ENCODE measurements around the gene ARHGAP22. TPM values are rescaled to one million over a fixed set of nuclear protein-coding genes. Genes with fewer than 3 reads are reported as not detected.

Gene ARHGAP22
- polyA plus RNA-seq, 1 donor from 2014 or later = 0.15 TPM

DNA sequence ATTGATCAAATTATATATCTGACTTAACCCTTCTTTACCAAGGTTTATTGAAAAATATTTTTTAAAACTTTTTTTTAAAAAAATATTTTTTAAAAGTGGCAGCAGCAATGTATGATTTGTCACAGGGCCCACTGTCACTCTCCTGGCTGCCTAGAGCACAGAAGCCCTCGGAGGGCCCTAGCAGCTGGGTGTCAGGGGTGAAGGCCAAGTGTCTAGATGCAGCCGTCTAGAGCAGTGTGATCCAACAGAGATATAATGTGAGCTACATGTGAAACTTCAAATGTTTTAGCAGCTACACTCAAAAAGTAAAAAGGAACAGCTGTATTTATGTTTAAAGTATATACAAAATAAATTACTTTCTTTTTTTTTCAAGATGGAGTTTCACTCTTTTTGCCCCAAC lies 112.7 kb downstream of the ARHGAP22 start:
- Histone ChIP-seq H3K9ac (ENCODE audit: low read length) (no peak overlapping the region), H3K4me3 (ENCODE audit: low read length) (no peak overlapping the region), H3K27me3 (ENCODE audit: insufficient read depth, low read depth, low read length) (no peaks in the 10 kb centered on the region), H4K20me1 (ENCODE audit: insufficient read depth) (no peaks in the 10 kb centered on the region), H3K4me2 (ENCODE audit: low read length) (no peak overlapping the region), H3K79me2 (replicated peaks; ENCODE audit: insufficient read depth, low read length) (no peaks in the 10 kb centered on the region), H3K9me3 (ENCODE audit: low read length) (no peaks in the 10 kb centered on the region), H3K9me2 (ENCODE audit: insufficient read depth, low read length) (no peaks in the 10 kb centered on the region), H3K27ac (ENCODE audit: low read length) (no peak overlapping the region), H3F3A (ENCODE audit: insufficient read depth, low read length, poor library complexity, severe bottlenecking) (no peaks in the 10 kb centered on the region), H2AFZ (ENCODE audit: low read depth, low read length) (no peak overlapping the region), H3K36me3 (ENCODE audit: insufficient read depth, low read length) (no peaks in the 10 kb centered on the region)
- no peak for TF ChIP-seq RAD21 (conservative IDR thresholded peaks at IDR 0.05)

DNA sequence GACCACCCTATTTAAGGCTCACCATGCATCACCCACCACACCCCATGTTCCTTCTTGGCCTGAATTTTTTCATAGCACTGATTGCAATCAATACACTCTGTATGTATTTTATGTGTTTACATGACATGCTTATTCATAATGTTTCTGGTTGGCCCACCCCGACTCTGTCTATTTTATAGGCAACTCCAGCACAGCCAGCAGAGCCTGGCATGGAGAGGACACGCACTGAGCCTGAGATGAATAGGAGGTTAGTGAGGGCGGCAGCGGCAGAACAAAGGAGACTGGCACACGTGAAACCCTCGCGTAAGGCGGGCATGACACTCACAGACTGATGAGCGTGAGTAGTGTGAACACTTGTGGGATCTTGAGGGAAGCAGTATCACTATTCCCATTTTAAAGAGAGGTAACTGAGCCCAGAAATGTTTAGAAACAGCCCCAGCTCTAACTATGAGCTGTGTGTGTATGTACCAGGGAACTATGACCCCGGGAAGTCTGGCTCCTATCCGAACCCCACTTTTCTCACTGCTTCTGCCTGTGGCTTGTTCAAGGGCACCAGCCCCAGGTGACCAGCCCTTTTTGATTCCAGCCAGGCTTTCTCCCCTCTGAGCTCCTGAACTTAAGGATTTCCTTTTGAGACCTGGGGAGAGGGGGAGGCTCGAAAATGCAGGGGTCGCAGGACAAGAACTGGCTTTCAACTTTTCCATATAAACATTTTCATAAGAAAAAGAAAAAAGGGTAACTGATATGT lies 113.3 kb downstream of the ARHGAP22 start:
- no peaks in the 10 kb centered on the region for H4K20me1 ChIP-seq (ENCODE audit: insufficient read depth)

More for the DNA sequence above, 113.3 kb downstream of the ARHGAP22 start:
- Histone ChIP-seq H3K79me2 (replicated peaks; ENCODE audit: insufficient read depth, low read length) (no peaks in the 10 kb centered on the region), H3K36me3 (ENCODE audit: insufficient read depth, low read length) (no peaks in the 10 kb centered on the region), H2AFZ (ENCODE audit: low read depth, low read length) (no peak overlapping the region), H3K4me3 (ENCODE audit: low read length) (no peak overlapping the region), H3F3A (ENCODE audit: insufficient read depth, low read length, poor library complexity, severe bottlenecking) (no peaks in the 10 kb centered on the region), H3K9me3 (ENCODE audit: low read length) (no peaks in the 10 kb centered on the region), H3K27ac (ENCODE audit: low read length) (no peak overlapping the region), H3K27me3 (ENCODE audit: insufficient read depth, low read depth, low read length) (no peaks in the 10 kb centered on the region), H3K9me2 (ENCODE audit: insufficient read depth, low read length) (no peaks in the 10 kb centered on the region), H3K4me2 (ENCODE audit: low read length) (no peak overlapping the region), H3K9ac (ENCODE audit: low read length) (no peak overlapping the region)
- TF ChIP-seq POLR2AphosphoS5 (IDR thresholded peaks at IDR 0.05) = no peak
- TF ChIP-seq EP300 (conservative IDR thresholded peaks at IDR 0.05; ENCODE audit: poor library complexity, severe bottlenecking) = no peak
- TF ChIP-seq RAD21 (conservative IDR thresholded peaks at IDR 0.05) = no peak
- TF ChIP-seq, protein P1, sequence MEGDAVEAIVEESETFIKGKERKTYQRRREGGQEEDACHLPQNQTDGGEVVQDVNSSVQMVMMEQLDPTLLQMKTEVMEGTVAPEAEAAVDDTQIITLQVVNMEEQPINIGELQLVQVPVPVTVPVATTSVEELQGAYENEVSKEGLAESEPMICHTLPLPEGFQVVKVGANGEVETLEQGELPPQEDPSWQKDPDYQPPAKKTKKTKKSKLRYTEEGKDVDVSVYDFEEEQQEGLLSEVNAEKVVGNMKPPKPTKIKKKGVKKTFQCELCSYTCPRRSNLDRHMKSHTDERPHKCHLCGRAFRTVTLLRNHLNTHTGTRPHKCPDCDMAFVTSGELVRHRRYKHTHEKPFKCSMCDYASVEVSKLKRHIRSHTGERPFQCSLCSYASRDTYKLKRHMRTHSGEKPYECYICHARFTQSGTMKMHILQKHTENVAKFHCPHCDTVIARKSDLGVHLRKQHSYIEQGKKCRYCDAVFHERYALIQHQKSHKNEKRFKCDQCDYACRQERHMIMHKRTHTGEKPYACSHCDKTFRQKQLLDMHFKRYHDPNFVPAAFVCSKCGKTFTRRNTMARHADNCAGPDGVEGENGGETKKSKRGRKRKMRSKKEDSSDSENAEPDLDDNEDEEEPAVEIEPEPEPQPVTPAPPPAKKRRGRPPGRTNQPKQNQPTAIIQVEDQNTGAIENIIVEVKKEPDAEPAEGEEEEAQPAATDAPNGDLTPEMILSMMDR (IDR thresholded peaks at IDR 0.05; ENCODE audit: poor library complexity, severe bottlenecking) = no peak
- no peak for TF ChIP-seq TAF1 (IDR thresholded peaks at IDR 0.05; ENCODE audit: low read depth)
- no peak for TF ChIP-seq SMC3 (conservative IDR thresholded peaks at IDR 0.05; ENCODE audit: poor library complexity)
- no peak for TF ChIP-seq MXI1 (conservative IDR thresholded peaks at IDR 0.05; ENCODE audit: poor library complexity, severe bottlenecking)
- TF ChIP-seq, protein P2, sequence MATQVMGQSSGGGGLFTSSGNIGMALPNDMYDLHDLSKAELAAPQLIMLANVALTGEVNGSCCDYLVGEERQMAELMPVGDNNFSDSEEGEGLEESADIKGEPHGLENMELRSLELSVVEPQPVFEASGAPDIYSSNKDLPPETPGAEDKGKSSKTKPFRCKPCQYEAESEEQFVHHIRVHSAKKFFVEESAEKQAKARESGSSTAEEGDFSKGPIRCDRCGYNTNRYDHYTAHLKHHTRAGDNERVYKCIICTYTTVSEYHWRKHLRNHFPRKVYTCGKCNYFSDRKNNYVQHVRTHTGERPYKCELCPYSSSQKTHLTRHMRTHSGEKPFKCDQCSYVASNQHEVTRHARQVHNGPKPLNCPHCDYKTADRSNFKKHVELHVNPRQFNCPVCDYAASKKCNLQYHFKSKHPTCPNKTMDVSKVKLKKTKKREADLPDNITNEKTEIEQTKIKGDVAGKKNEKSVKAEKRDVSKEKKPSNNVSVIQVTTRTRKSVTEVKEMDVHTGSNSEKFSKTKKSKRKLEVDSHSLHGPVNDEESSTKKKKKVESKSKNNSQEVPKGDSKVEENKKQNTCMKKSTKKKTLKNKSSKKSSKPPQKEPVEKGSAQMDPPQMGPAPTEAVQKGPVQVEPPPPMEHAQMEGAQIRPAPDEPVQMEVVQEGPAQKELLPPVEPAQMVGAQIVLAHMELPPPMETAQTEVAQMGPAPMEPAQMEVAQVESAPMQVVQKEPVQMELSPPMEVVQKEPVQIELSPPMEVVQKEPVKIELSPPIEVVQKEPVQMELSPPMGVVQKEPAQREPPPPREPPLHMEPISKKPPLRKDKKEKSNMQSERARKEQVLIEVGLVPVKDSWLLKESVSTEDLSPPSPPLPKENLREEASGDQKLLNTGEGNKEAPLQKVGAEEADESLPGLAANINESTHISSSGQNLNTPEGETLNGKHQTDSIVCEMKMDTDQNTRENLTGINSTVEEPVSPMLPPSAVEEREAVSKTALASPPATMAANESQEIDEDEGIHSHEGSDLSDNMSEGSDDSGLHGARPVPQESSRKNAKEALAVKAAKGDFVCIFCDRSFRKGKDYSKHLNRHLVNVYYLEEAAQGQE (IDR thresholded peaks at IDR 0.05; ENCODE audit: borderline replicate concordance) = no peak
- TF ChIP-seq EZH2 (IDR thresholded peaks at IDR 0.05; ENCODE audit: borderline replicate concordance, insufficient read depth, low read length, poor library complexity, severe bottlenecking) = no peak

Measured in neural cell (in vitro differentiated cells).